ENCODE results near the gene EYS.

Gene EYS

DNA sequence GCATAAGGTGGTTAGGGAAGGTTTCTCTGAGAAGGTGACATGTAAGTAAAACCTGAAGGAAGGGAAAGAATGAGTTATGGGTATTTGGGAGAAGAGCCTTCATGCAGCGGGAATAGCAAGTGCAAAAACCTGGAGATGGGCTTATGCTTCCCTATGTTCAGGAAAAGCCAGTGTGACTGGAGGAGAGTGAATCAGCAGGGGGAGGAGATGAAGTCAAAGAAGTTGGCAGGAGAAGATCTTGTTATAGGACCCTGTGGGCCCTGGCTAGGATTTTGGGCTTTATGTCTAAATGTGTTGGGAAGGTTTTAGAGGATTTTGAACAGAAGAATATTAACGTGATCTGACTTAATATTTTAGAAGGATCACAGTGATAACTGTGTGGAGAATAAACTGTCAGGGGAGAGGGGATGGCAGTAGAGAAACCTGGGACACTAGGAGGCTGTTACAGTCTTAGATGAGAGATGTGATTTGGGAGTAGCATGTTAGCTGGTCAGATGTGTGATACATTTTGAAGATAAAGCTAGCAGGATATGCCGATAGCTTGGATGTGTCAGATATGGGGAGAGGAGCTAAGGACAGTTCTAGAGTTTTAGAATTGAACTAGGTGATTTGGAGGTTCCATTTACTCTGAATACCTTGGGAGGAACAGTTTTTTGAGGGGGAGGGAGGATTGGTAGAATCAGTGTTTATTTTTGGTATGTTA, 2030.5 kb downstream of the EYS start:
- no peak for DNase-seq (ENCODE audit: low read depth, low spot score)

DNA sequence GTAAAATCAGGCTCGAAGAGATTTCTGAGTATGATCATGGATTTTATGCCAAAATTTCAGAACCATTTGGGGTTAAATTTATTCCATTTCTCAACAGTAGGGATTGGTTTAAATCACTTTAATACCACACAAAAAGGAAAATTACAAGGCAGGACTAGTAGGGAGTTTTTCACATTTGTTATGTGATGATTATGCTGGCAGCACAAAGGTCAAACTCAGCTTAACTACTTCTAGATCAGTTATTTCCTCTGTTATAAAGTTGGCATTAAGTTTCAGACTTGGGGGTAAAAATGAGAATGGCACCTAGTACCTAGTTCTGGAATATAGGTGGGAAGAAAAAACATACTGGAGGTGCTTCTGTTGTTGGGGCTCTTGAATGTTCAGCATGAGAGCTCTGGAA, 2031.9 kb downstream of the EYS start:
- DNase-seq (ENCODE audit: low read depth, low spot score), result no peak

DNA sequence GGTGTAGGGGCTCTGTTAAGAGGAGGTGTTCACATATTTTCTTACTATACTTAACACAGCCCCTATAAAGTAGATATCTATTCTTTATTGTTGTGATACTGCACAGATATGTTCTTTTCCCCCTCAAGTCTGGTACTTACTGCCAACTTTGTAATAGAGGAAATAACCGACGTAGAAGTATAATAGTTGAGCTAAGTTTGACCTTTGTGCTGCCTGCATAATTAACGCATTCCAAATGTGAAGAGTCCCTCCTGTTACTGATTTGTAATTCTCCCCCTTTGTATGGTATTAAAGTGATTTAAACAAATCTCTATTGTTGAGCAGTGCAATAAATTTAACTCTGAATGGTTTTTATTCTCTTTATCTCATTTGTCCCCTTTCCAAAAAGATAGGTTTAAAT, 2032.4 kb downstream of the EYS start:
- DNase-seq (ENCODE audit: low read depth, low spot score), result no peak

DNA sequence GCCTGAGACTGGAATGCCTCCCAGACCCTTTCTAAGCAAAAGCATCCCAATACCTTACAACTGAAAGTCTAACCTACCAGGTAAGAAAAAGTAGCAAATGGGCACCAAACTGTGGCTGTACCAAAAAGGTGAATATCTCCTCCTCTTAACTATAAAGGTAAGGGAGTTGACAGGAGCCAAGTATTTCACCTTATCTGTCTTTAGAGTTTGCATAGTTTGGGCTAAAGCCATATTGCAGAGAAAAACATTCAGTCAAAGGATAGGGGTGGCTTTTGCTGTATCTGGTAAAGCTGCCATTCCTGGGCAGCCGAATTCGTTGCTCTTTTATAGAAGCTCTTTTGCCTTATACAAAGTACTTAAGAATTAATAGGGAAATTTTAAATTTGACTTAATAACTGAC, 2033.3 kb downstream of the EYS start:
- no peak for DNase-seq (ENCODE audit: low read depth, low spot score)

DNA sequence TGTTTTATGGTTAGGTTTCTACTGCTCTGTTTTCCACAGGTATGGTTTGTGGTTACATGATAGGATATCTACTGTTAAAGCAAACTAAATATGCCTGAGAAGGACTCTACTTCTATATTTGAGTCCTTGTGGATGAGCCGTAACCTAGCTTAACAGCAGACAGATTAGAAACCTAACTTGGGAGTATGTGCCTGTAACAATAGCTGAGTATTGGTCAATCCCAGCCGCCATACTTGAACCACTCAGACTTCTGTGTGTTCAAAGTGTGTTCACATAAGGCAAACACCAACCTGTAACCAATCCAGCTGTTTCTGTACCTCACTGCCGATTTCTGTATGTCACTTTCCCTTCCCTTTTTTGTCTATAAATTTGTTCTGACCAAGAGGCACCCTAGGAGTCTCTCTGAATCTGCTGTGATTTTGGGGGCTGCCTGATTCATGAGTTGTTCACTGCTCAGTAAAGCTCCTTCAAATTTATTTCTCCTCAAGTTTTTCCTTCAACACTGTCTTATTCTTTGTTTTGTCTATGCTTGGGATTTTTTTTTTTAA, 2034.4 kb downstream of the EYS start:
- no peak for DNase-seq (ENCODE audit: low read depth, low spot score)

DNA sequence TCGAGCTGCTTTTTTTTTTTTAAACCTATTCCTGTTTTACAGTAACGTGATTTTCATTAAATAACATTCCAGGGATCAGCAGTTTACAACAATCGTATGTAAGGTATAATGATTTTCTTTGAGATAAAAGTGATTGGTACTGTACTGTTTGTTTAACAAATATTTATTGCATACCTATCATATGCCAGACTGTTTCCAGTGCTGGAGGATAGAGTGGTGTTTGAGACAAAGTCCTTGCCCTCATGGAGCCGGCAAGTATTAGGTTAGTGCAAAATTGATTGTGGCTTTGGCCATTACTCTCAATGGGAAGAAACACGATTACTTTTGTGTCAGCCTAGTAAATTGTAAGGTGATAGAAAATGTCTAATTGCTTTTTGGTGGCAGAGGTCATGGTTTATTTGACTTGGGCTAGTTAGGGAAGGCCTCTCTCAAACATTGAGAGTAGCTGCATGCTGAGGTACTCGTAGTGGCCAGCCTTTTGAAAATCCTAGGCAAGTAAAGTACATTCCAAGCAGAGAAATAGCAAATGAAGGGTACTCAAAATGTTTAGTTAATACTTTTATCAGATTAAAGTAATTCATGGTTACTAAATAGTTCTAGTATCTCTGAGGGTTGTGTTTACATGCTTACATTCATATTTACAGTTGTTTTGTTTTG, 2035.8 kb downstream of the EYS start:
- DNase-seq (ENCODE audit: low read depth, low spot score), result no peak
